ENCODE results near the gene KLK13. TPM values are rescaled to one million over a fixed set of nuclear protein-coding genes. Genes with fewer than 3 reads are reported as not detected.
A peak's percentile ranks its signal among the peaks of the same experiment; 100 is the strongest.

The KLK13 gene
- total RNA-seq, 4 donors from 2014 or later, result 0.63 TPM; not detected in 3

- Histone ChIP-seq H3K9me3 (no peaks in the 10 kb centered on the region), H3K27me3 (peaks cover 0 to 29% of the 10 kb centered on the region in 2 donors), H3K36me3 (no peaks in the 10 kb centered on the region), H3K27ac (no peak overlapping the region), H3K4me1 (peaks cover 0 to 4% (median 0%) of the 10 kb centered on the region in 4 donors), H3K4me3 (no peak overlapping the region)
- no peak for DNase-seq (ENCODE audit: low spot score in 2 of 2)
- no peak for TF ChIP-seq POLR2A (IDR thresholded peaks at IDR 0.05)
- no peak for TF ChIP-seq EP300 (IDR thresholded peaks at IDR 0.05)
- TF ChIP-seq, protein P1, sequence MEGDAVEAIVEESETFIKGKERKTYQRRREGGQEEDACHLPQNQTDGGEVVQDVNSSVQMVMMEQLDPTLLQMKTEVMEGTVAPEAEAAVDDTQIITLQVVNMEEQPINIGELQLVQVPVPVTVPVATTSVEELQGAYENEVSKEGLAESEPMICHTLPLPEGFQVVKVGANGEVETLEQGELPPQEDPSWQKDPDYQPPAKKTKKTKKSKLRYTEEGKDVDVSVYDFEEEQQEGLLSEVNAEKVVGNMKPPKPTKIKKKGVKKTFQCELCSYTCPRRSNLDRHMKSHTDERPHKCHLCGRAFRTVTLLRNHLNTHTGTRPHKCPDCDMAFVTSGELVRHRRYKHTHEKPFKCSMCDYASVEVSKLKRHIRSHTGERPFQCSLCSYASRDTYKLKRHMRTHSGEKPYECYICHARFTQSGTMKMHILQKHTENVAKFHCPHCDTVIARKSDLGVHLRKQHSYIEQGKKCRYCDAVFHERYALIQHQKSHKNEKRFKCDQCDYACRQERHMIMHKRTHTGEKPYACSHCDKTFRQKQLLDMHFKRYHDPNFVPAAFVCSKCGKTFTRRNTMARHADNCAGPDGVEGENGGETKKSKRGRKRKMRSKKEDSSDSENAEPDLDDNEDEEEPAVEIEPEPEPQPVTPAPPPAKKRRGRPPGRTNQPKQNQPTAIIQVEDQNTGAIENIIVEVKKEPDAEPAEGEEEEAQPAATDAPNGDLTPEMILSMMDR (IDR thresholded peaks at IDR 0.05), result no peak
- WGBS, 2 donors, result 72 to 84% methylated on average over 6 of the region's 6 CpGs
Measured at GRCh38 chr19:51025401-51025800, 39.5 kb downstream of the KLK13 start.

DNA sequence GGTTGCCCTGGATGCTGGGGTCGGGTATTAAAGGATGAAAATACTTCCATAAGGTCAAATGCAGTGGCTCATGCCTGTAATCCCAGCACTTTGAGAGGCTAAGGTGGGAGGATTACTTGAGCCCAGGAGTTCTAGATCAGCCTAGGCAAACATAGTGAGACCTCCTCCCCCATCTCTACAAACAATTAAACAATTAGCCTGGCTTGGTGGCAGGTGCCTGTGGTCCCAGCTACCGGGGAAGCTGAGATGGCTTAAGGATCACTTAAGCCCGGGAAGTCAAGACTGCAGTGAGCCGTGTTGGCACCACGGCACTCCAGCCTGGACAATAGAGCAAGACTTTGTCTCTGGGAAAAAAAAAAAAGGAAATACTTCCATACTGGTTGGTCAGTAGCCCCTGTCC is 40.0 kb downstream of the KLK13 start:
- H3K4me3 ChIP-seq, result no peak overlapping the region
- no peaks in the 10 kb centered on the region for H3K9me3 ChIP-seq
- peaks cover 0 to 34% of the 10 kb centered on the region in 2 donors for H3K27me3 ChIP-seq
- no peaks in the 10 kb centered on the region for H3K36me3 ChIP-seq
- TF ChIP-seq EP300 (IDR thresholded peaks at IDR 0.05) (no peak), POLR2A (IDR thresholded peaks at IDR 0.05) (no peak)
- TF ChIP-seq, protein P1 (IDR thresholded peaks at IDR 0.05), result no peak
- no peak for DNase-seq (ENCODE audit: low spot score in 2 of 2)
- no peak overlapping the region for H3K27ac ChIP-seq
- peaks cover 0 to 9% (median 0%) of the 10 kb centered on the region in 4 donors for H3K4me1 ChIP-seq
- 45 to 46% methylated on average over 5 of the region's 5 CpGs for WGBS, 2 donors

DNA sequence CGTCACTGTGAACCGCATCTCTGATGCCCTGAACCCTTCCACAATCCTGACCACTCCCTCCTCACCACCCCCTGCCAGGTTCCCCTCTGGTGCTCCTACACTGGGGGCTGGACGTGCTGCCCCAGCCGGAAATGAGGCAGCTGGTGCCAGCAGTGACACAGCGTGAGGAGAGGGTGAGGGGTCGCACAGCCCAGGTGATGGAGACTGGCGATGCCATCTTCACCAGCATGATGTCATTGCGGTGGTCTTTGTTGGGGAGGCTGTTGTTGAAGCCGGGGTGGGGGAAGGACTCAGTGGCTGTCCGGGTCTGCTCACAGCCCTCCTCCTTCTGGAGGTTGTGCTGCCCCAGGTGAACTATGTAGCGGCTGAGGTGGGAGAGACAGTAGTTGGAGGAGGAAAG is 40.9 kb downstream of the KLK13 start:
- WGBS, 2 donors, result 70 to 79% methylated on average over 11 of the region's 11 CpGs
- DNase-seq (ENCODE audit: low spot score in 2 of 2), result no peak

GRCh38 chr19:51022526-51022925 is 42.4 kb downstream of the KLK13 start:
- TF ChIP-seq POLR2A (IDR thresholded peaks at IDR 0.05) (no peak), EP300 (IDR thresholded peaks at IDR 0.05) (no peak)
- TF ChIP-seq, protein P1 (IDR thresholded peaks at IDR 0.05), result no peak
- 67% methylated on average over 14 of the region's 14 CpGs for WGBS, 2 donors
- Histone ChIP-seq H3K9me3 (peaks cover 0 to 3% (median 0%) of the 10 kb centered on the region in 4 donors), H3K27me3 (peaks cover 0 to 58% of the 10 kb centered on the region in 2 donors), H3K4me3 (no peak overlapping the region), H3K4me1 (peaks cover 0 to 23% (median 1%) of the 10 kb centered on the region in 4 donors), H3K36me3 (no peaks in the 10 kb centered on the region), H3K27ac (no peak overlapping the region)
- DNase-seq (ENCODE audit: low spot score in 2 of 2), result no peak

More for the DNA sequence above, 40.9 kb downstream of the KLK13 start:
- no peak overlapping the region for H3K27ac ChIP-seq
- peaks cover 0 to 44% of the 10 kb centered on the region in 2 donors for H3K27me3 ChIP-seq
- TF ChIP-seq, protein P1 (IDR thresholded peaks at IDR 0.05), result no peak
- TF ChIP-seq POLR2A (IDR thresholded peaks at IDR 0.05) (no peak), EP300 (IDR thresholded peaks at IDR 0.05) (no peak)
- no peaks in the 10 kb centered on the region for H3K9me3 ChIP-seq
- H3K4me3 ChIP-seq, result no peak overlapping the region
- peaks cover 0 to 19% (median 1%) of the 10 kb centered on the region in 4 donors for H3K4me1 ChIP-seq
- no peaks in the 10 kb centered on the region for H3K36me3 ChIP-seq

GRCh38 chr19:51020988-51021651 is 43.8 kb downstream of the KLK13 start:
- Histone ChIP-seq H3K27ac (no peak overlapping the region), H3K4me3 (no peak overlapping the region), H3K9me3 (peaks cover 0 to 4% (median 0%) of the 10 kb centered on the region in 4 donors), H3K27me3 (peaks cover 0 to 67% of the 10 kb centered on the region in 2 donors), H3K4me1 (peaks cover 0 to 35% (median 1%) of the 10 kb centered on the region in 4 donors), H3K36me3 (no peaks in the 10 kb centered on the region)
- no peak for TF ChIP-seq EP300 (IDR thresholded peaks at IDR 0.05)
- TF ChIP-seq, protein P1 (IDR thresholded peaks at IDR 0.05), result peak; percentile 35 to 53 (median 40)
- no peak for TF ChIP-seq POLR2A (IDR thresholded peaks at IDR 0.05)
- peak in 1 of 2 donors; percentile 40 for DNase-seq (ENCODE audit: low spot score in 2 of 2)
- 27 to 34% methylated on average over 7 of the region's 7 CpGs for WGBS, 2 donors

Measured in tibial nerve (tissue), 4 donors.